SK-N-SH treated with all-trans-retinoic acid at 6 μM for 48 hours (cell line): ENCODE measurements around the gene SLC5A10.

Experiments
- ATAC-seq: fragments of 200-7000 bp; cut with Tn5 transposase; 3 replicates; pipeline ENCODE4 v1.9.1; 2020; ENCODE audit warnings: mild to moderate bottlenecking, moderate library complexity
- ARNTL ChIP-seq: fragments of 450-650 bp; formaldehyde crosslinking; IDR thresholded peaks from 2 replicates; pipeline ENCODE4 v1.5.0; 2020; ENCODE audit warnings: low read depth, mild to moderate bottlenecking, moderate library complexity, borderline replicate concordance
- BACH2 ChIP-seq: fragments of 250-450 bp; sonication (Bioruptor Pico); IDR thresholded peaks from 2 replicates; pipeline ENCODE4 v1.9.0; 2021; ENCODE audit warnings: mild to moderate bottlenecking, borderline replicate concordance
- CSDC2 ChIP-seq: fragments of 250-450 bp; sonication (Bioruptor Pico); IDR thresholded peaks from 2 replicates; pipeline ENCODE4 v1.5.0; 2020; ENCODE audit warnings: mild to moderate bottlenecking, moderate library complexity
- ESRRG ChIP-seq: fragments of 250-450 bp; sonication (Bioruptor Pico); IDR thresholded peaks from 2 replicates; pipeline ENCODE4 v1.6.1; 2021; ENCODE audit warnings: mild to moderate bottlenecking
- GLIS3 ChIP-seq: fragments of 250-450 bp; sonication (Bioruptor Pico); IDR thresholded peaks from 2 replicates; pipeline ENCODE4 v1.5.0; 2020; ENCODE audit warnings: mild to moderate bottlenecking, moderate library complexity
- ISL1 ChIP-seq: fragments of 250-450 bp; sonication (Bioruptor Pico); IDR thresholded peaks from 2 replicates; pipeline ENCODE4 v2.1.2; 2022; ENCODE audit warnings: mild to moderate bottlenecking, moderate library complexity
- OSR1 ChIP-seq: fragments of 250-450 bp; sonication (Bioruptor Pico); IDR thresholded peaks from 2 replicates; pipeline ENCODE4 v1.8.0; 2022; ENCODE audit warnings: moderate library complexity, mild to moderate bottlenecking, inconsistent platforms
- PPARA ChIP-seq: fragments of 250-450 bp; sonication (Bioruptor Pico); IDR thresholded peaks from 2 replicates; pipeline ENCODE4 v1.5.0; 2020; ENCODE audit warnings: mild to moderate bottlenecking, borderline replicate concordance
- RARB ChIP-seq: fragments of 250-450 bp; sonication (Bioruptor Pico); IDR thresholded peaks from 2 replicates; pipeline ENCODE4 v1.8.0; 2021; ENCODE audit warnings: mild to moderate bottlenecking, moderate library complexity
- SNAI2 ChIP-seq: fragments of 250-450 bp; sonication (Bioruptor Pico); IDR thresholded peaks from 2 replicates; pipeline ENCODE4 v1.5.0; 2020; ENCODE audit warnings: mild to moderate bottlenecking, moderate library complexity
- TCF4 ChIP-seq: fragments of 250-450 bp; sonication (Bioruptor Pico); IDR thresholded peaks from 2 replicates; pipeline ENCODE4 v1.8.0; 2021; ENCODE audit warnings: mild to moderate bottlenecking, moderate library complexity, borderline replicate concordance
- TOX ChIP-seq: fragments of 250-450 bp; sonication (Bioruptor Pico); IDR thresholded peaks from 2 replicates; pipeline ENCODE4 v1.8.0; 2021; ENCODE audit warnings: mild to moderate bottlenecking, moderate library complexity, borderline replicate concordance
- ZFP3 ChIP-seq: fragments of 250-450 bp; sonication (Bioruptor Pico); IDR thresholded peaks from 2 replicates; pipeline ENCODE4 v1.5.0; 2020; ENCODE audit warnings: mild to moderate bottlenecking, moderate library complexity
- ZFP30 ChIP-seq: fragments of 450-650 bp; formaldehyde crosslinking; IDR thresholded peaks from 2 replicates; pipeline ENCODE4 v1.5.0; 2022; ENCODE audit warnings: mild to moderate bottlenecking, moderate library complexity
- ZNF565 ChIP-seq: fragments of 450-650 bp; formaldehyde crosslinking; conservative IDR thresholded peaks from 2 replicates; pipeline ENCODE4 v1.5.0; 2020; ENCODE audit warnings: low read depth, mild to moderate bottlenecking, moderate library complexity
- ZNF70 ChIP-seq: fragments of 450-650 bp; formaldehyde crosslinking; IDR thresholded peaks from 2 replicates; pipeline ENCODE4 v1.5.0; 2020; ENCODE audit warnings: mild to moderate bottlenecking, moderate library complexity
- ZNF8 ChIP-seq: fragments of 450-650 bp; formaldehyde crosslinking; IDR thresholded peaks from 2 replicates; pipeline ENCODE4 v1.5.0; 2020; ENCODE audit warnings: mild to moderate bottlenecking, moderate library complexity
- TF ChIP-seq, protein P1 (sequence below): fragments of 250-450 bp; sonication (Bioruptor Pico); IDR thresholded peaks from 2 replicates; pipeline ENCODE4 v1.5.0; 2020; ENCODE audit warnings: mild to moderate bottlenecking, moderate library complexity
- TF ChIP-seq, protein P2 (sequence below): fragments of 250-450 bp; sonication (Bioruptor Pico); IDR thresholded peaks from 2 replicates; pipeline ENCODE4 v1.8.0; 2021; ENCODE audit warnings: low read depth, mild to moderate bottlenecking, moderate library complexity, borderline replicate concordance
- TF ChIP-seq, protein P3 (sequence below): fragments of 250-450 bp; sonication (Bioruptor Pico); IDR thresholded peaks from 2 replicates; pipeline ENCODE4 v1.5.1; 2021; ENCODE audit warnings: mild to moderate bottlenecking, moderate library complexity
- TF ChIP-seq, protein P4 (sequence below): fragments of 250-450 bp; sonication (Bioruptor Pico); IDR thresholded peaks from 2 replicates; pipeline ENCODE4 v1.8.0; 2020; ENCODE audit warnings: mild to moderate bottlenecking, moderate library complexity, borderline replicate concordance
- TF ChIP-seq, protein P5 (sequence below): fragments of 250-450 bp; sonication (Bioruptor Pico); IDR thresholded peaks from 2 replicates; pipeline ENCODE4 v1.5.1; 2020; ENCODE audit warnings: low read depth, mild to moderate bottlenecking, moderate library complexity

SLC5A10 gene

DNA sequence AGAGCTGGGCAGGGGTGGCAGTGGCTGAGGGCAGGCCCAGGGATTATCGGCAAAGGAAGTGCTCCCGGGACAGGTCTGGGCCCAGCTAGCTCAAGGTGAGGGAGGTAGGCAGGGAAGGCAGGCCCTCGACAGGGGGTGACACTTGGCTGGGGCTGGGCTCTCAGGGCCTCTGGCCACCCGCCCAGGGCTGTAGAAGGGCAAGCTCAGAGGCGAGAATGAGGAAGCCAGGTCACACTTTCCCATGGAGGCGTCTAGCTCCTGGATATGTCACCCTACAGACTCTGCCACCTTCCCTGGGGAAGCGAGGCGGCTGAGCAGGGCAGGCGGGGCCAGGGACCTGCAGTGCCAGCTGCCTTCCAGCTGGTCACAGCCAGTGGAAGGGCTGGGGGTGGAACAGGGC, 33.5 kb downstream of the SLC5A10 start:
- no peak for ATAC-seq
- TF ChIP-seq TOX (no peak), ISL1 (CRISPR knock-in tag) (no peak), ZNF70 (CRISPR knock-in tag) (no peak), BACH2 (CRISPR knock-in tag) (no peak), OSR1 (no peak), ZNF565 (CRISPR knock-in tag) (no peak), ARNTL (CRISPR knock-in tag) (no peak), RARB (CRISPR knock-in tag) (no peak), ZNF8 (CRISPR knock-in tag) (no peak), TCF4 (CRISPR knock-in tag) (no peak), SNAI2 (CRISPR knock-in tag) (no peak), GLIS3 (CRISPR knock-in tag) (no peak)
- TF ChIP-seq, protein P1, sequence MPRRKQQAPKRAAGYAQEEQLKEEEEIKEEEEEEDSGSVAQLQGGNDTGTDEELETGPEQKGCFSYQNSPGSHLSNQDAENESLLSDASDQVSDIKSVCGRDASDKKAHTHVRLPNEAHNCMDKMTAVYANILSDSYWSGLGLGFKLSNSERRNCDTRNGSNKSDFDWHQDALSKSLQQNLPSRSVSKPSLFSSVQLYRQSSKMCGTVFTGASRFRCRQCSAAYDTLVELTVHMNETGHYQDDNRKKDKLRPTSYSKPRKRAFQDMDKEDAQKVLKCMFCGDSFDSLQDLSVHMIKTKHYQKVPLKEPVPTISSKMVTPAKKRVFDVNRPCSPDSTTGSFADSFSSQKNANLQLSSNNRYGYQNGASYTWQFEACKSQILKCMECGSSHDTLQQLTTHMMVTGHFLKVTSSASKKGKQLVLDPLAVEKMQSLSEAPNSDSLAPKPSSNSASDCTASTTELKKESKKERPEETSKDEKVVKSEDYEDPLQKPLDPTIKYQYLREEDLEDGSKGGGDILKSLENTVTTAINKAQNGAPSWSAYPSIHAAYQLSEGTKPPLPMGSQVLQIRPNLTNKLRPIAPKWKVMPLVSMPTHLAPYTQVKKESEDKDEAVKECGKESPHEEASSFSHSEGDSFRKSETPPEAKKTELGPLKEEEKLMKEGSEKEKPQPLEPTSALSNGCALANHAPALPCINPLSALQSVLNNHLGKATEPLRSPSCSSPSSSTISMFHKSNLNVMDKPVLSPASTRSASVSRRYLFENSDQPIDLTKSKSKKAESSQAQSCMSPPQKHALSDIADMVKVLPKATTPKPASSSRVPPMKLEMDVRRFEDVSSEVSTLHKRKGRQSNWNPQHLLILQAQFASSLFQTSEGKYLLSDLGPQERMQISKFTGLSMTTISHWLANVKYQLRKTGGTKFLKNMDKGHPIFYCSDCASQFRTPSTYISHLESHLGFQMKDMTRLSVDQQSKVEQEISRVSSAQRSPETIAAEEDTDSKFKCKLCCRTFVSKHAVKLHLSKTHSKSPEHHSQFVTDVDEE (CRISPR knock-in tag) = no peak
- TF ChIP-seq, protein P2, sequence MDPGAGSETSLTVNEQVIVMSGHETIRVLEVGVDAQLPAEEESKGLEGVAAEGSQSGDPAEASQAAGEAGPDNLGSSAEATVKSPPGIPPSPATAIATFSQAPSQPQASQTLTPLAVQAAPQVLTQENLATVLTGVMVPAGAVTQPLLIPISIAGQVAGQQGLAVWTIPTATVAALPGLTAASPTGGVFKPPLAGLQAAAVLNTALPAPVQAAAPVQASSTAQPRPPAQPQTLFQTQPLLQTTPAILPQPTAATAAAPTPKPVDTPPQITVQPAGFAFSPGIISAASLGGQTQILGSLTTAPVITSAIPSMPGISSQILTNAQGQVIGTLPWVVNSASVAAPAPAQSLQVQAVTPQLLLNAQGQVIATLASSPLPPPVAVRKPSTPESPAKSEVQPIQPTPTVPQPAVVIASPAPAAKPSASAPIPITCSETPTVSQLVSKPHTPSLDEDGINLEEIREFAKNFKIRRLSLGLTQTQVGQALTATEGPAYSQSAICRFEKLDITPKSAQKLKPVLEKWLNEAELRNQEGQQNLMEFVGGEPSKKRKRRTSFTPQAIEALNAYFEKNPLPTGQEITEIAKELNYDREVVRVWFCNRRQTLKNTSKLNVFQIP (CRISPR knock-in tag) = no peak
- TF ChIP-seq, protein P3, sequence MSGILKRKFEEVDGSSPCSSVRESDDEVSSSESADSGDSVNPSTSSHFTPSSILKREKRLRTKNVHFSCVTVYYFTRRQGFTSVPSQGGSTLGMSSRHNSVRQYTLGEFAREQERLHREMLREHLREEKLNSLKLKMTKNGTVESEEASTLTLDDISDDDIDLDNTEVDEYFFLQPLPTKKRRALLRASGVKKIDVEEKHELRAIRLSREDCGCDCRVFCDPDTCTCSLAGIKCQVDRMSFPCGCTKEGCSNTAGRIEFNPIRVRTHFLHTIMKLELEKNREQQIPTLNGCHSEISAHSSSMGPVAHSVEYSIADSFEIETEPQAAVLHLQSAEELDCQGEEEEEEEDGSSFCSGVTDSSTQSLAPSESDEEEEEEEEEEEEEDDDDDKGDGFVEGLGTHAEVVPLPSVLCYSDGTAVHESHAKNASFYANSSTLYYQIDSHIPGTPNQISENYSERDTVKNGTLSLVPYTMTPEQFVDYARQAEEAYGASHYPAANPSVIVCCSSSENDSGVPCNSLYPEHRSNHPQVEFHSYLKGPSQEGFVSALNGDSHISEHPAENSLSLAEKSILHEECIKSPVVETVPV (CRISPR knock-in tag) = no peak

DNA sequence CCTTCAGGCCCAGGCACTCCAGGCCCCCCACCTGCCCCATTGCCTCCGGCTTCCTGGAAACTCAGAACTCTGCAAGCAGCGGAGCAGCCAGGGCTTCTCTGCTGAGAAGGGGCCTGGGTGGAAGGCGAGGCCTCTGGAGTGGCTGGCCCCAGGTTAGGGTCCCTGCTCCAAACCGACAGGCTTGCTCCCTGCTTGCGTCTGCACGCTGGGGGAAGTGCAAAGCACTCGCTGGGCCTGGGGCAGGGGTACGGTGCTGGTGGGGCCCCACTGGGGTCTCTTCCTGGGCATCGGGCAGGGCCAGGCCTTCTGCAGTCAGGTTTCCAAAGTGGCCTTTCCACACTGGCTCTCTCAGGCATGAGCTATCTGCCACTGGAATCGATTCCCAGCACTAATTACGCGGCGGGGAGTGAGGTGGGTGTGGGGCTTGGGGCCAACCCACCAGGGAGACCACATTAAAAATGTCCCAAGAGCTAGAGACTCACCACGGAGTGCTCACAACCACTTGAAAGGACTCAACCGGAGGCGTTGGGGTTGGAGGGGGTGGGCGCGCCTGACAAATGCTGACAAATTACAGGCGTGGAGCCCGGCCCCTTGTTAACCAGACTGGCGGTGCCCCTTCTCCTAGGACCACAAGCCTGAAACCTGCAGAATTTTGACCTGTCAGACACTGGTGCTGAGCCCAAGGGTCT, 34.7 kb downstream of the SLC5A10 start:
- ATAC-seq = no peak
- TF ChIP-seq ZNF8 (CRISPR knock-in tag) (no peak), CSDC2 (CRISPR knock-in tag) (no peak), BACH2 (CRISPR knock-in tag) (no peak), GLIS3 (CRISPR knock-in tag) (no peak), ZFP3 (CRISPR knock-in tag) (no peak), ISL1 (CRISPR knock-in tag) (no peak), OSR1 (no peak), SNAI2 (CRISPR knock-in tag) (no peak), RARB (CRISPR knock-in tag) (no peak), ZFP30 (CRISPR knock-in tag) (no peak), ESRRG (CRISPR knock-in tag) (no peak), ZNF70 (CRISPR knock-in tag) (no peak), ZNF565 (CRISPR knock-in tag) (no peak), ARNTL (CRISPR knock-in tag) (no peak), PPARA (CRISPR knock-in tag) (no peak), TCF4 (CRISPR knock-in tag) (no peak)
- TF ChIP-seq, protein P3 (CRISPR knock-in tag) = no peak
- TF ChIP-seq, protein P1 (CRISPR knock-in tag) = no peak
- TF ChIP-seq, protein P4, sequence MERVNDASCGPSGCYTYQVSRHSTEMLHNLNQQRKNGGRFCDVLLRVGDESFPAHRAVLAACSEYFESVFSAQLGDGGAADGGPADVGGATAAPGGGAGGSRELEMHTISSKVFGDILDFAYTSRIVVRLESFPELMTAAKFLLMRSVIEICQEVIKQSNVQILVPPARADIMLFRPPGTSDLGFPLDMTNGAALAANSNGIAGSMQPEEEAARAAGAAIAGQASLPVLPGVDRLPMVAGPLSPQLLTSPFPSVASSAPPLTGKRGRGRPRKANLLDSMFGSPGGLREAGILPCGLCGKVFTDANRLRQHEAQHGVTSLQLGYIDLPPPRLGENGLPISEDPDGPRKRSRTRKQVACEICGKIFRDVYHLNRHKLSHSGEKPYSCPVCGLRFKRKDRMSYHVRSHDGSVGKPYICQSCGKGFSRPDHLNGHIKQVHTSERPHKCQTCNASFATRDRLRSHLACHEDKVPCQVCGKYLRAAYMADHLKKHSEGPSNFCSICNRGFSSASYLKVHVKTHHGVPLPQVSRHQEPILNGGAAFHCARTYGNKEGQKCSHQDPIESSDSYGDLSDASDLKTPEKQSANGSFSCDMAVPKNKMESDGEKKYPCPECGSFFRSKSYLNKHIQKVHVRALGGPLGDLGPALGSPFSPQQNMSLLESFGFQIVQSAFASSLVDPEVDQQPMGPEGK (CRISPR knock-in tag) = no peak
- TF ChIP-seq, protein P5, sequence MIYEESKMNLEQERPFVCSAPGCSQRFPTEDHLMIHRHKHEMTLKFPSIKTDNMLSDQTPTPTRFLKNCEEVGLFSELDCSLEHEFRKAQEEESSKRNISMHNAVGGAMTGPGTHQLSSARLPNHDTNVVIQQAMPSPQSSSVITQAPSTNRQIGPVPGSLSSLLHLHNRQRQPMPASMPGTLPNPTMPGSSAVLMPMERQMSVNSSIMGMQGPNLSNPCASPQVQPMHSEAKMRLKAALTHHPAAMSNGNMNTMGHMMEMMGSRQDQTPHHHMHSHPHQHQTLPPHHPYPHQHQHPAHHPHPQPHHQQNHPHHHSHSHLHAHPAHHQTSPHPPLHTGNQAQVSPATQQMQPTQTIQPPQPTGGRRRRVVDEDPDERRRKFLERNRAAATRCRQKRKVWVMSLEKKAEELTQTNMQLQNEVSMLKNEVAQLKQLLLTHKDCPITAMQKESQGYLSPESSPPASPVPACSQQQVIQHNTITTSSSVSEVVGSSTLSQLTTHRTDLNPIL (CRISPR knock-in tag) = no peak
- TF ChIP-seq, all 23 proteins: peak for 0
